HG03045 (cell line): ENCODE measurements around the gene FASLG.
"Not testable (repeated sequence)": the region's sequence is repeated elsewhere in the genome, so short reads cannot be mapped to it uniquely, and the experiment has no call there.

Source experiments
- ATAC-seq: cut with Tn5 transposase; IDR thresholded peaks from one replicate; pipeline ENCODE4 v1.9.1; 2021; ENCODE audit warnings: mild to moderate bottlenecking, moderate library complexity; ENCODE audit not compliant: unreplicated experiment

The FASLG gene

DNA sequence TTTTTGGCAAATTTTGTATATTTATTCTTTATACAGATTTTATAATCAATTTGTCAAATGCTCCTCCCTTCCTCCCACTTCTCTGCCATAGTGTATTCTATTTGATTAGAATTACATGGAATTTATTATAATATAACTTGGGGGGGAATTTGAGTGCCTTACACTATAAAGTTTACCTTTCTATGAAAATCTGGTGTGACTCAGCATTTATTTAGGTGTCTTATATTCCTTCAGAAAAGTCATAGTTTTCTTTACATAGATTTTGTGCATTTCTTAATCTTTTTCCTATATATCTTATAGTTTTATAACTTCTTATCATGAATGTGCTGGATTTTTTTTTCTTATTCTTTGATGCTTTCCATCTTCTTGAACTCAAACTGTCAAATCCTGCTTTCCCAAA, 21.3 kb downstream of the FASLG start:
- no peak for ATAC-seq

DNA sequence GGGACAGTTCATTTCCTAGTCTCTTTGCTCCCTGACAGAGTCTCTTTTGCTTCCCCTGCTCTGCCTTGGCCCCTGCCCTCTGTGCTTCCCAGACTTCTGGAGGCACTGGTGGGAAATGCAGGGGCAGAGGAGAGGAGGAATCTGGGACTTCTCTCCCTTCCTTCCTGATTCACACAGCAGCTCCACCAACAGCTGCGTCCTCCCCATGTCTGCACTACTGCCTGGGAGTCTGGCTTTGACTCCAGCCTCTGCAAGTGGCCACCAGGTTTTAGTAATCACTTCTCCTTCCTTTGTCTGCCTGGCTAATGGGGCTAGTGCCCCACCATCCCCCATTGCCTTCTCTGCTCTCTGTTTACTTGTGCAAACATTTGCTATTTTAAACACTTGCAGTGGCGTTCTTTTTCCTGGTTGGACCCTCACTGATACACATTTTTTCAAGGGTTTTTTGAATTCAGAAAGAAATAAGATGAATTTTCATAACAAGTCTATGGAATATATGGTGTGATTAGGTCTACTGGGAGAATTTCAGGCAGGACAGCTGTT, 21.9 kb downstream of the FASLG start:
- no peak for ATAC-seq

DNA sequence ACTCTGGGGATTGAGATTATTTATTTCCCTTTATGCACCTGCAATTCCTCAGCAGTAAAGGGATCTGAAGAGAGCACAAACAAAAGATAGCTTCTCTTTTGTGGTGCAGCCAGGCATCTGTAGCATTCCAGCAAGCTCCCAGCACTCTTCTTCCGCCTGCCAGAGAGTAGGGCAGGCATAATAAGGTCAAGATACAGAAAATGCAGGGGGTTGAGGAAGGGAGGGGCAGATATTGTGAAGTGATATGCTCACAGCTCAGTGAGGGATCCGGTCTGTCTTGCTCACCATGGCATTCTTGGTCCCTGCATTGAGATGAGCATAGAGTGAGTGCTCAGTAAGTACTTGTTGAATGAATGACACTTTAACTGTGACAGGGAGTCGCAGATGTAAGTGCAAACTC, 23.9 kb downstream of the FASLG start:
- no peak for ATAC-seq

DNA sequence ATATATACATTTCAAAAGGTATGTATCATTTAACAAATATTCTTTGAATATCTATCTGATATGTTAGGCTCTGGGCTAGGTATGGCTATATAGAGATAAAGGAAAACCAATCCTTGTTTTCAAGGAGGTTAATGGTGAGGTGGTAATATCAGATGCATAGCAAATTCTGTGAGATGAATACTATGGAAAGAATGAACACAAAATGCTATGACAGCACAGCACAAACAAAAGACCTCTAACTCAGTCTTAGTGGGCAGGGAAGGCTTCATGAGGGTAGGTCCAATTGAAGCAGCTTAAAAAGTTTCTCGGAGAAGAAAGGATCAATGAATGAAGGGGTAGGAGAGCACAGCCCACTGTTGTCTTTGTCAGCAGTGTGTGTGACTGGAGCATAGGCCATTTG, 27.2 kb downstream of the FASLG start:
- no peak for ATAC-seq

DNA sequence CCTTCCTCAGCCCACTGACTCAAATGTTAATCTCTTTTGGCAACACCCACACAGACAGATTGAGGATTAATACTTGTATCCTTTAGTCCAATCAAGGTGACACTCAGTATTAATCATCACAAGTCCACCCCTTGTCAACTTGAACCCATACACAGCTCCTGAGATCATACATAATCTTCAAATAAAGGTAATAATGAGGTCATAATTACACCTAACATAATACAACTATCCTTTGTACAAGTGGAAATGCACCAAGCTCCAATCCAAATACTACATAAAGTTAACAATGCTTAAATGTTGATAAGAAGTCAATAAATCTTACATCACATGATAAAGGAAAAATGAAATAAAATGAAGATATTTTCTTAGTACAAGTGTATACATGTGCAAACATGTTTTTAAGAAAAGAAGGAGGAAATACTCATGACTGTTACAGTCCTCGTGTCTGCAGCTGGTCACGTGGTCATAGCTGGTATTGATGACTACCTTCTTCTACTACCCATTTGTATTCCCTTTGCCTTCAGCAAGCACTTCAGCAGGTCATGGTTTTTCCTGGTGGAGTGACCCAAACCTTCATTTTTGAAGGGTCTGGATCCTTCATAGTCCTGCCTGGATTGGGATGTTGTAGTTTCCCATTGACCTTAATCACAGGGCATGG, 29.7 kb downstream of the FASLG start:
- ATAC-seq: not testable (repeated sequence)

DNA sequence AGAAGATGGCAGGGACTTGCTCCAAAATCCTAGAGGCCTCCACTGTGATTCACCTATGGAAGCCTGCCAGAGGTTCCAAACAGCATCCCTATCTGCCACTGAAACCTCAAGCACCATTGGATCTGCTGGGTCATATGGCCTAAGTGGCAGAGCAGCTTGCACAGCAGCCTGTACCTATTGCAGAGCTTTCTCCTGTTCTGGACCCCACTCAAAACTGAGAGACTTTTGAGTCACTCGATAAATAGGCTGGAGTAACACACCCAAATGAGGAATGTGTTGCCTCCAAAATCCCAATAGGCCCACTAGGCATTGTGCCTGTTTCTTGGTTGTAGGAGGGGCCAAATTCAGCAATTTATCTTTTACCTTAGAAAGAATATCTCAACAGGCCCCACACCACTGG, 32.0 kb downstream of the FASLG start:
- not testable (repeated sequence) for ATAC-seq

DNA sequence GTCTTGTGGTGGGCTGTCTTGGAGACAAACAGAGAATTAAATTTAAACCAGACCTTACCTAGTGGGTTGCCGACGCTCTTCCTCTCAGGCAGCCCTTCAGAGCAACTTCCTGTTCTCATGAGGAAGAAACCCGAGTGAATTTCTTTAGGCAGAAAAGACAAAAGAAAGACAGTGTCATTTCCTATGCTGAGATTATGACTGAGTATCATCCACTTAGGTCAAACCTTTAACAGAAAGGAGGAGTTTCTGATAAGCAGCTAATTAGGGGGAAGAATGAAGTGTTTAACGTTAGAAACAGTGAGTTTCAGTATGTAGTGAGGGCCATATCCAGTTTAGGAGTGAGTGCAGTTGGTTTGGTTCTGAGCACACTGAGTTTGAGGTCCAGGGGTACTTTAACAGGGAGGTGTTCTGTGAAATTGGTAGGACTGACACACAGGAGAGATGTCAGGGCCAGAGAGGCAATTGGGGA, 38.7 kb downstream of the FASLG start:
- ATAC-seq: no peak

DNA sequence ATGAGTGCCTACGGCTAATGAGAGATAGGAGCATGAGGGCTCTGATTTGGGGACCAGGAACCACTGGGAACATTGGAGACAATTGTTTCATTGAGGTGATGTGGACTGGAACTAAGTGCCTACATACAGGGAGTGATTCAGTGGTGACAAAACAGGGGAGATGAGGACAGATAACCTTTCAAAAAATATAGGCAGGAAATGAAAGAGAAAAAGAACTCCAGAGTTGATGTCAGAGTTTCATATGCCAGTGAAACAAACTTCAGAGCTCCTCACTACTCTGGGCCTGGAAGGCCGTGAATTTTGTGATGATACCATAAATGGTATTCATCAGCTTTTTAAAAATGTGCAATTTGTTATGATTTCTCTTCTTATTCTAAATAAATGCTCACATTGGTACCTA, 39.3 kb downstream of the FASLG start:
- ATAC-seq: no peak

DNA sequence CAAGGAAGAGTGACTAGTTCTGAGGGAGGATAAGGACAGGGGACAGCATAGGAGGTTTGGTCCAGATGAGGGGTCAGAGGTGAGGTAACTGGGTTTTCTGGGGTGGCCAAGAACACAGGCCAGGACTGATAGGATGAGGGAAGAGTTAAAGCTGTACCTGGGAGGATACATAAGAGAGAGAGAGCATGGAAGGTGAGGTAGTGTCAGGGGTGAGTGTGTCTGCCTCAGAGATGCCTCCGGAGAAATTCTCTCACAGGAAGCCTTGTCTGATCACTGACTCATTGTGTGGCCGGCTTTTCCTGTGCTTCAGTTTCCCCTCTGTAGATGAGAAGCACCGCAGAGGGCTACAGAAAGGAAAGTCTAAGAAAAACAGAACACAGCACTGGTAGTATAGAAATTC, 40.2 kb downstream of the FASLG start:
- ATAC-seq: no peak

DNA sequence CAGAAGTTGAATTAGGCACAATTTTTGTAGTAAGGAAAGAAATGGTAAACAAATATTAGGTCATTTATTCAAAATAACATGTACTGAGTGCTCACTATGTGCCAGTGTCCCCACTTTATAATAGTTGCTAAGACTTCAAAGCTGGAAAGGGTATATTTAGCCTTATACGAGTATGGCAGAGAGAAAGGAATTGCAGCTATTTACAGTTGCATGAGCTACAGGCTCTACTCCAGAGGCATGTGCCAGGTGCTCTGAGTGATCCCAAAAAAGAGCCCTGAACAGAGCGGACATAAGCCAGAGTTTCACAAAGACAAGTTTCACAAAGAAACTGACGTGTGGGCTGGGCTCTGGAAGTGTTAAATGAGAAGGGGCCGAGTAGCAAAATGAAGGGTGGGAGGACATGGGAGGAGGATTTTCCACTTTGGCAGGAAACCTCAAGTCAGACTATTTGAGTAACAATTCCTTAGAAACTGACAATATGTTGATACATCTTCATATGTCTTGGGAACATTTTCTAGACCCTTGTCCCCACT, 40.9 kb downstream of the FASLG start:
- no peak for ATAC-seq

DNA sequence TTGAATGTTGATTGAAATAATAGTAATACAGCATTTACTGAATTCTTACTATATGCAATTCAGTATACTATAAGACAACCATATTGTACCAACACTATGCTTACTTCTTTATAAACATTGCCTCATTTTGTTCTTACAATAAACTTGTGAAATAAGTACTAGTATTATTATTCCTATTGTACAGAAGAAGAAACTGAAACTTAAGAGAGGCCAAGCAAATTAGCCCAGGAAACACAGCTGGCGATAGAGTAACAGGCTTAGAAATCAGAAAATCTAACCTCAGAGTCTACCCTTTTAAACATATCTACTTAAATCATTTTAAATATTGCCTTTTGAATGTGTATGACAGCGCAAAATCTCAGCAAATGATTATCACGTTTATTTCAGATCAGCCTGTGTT, 41.7 kb downstream of the FASLG start:
- no peak for ATAC-seq

DNA sequence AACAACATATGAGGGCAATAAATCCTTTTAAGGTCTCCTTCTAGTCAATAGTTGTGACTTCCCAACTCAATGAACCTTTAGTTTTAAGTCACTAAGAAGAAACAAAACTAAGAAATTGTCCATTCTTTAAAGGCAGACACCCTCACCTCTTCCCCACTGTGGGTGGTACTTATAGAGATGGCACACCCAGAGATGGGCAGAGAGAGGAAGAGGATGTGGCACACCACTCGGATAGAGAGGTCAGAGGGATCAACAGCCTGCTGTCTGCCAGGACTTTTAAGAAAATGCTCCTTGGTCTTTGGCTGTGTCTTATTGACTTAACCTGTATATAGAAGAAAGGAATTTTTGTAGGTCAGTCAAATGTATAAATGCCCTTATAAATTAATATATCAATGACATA, 45.1 kb downstream of the FASLG start:
- no peak for ATAC-seq

DNA sequence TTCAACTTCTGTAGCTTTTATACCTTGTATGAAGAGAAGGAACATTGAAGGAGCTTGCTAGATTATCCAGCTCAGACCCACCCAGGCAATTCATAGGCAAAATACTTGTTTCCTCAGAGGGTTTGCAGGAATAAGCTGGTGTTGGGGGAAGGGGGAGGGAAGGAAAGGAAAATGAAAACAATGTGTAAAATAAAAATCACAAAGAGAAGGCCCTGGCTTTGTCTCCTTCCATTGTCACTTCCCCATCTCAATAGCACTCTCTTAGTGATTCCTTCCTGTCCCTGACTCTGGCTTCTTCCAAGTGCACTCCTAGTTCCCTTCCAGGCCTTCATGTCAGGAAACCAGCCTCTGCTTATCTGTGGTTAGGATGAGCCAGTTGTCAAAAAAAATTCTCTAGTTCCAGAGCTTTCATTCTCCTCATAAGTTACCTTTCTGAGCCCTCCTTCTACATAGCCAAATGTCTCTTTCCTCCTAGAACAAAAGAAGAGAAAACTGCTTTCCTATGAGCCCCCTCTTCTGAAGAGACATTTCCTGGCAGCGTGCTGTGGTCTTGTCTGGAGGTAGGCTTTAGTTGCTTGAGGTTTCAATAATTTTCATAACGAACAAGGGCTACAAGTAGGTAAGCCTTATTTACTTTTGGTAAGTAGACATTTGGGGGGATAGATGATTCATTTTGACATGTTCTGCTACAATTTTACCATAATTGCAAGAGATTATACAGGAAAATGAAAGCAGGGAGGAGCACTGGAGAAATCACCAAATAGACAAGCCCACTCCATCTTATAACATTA, 45.7 kb downstream of the FASLG start:
- ATAC-seq: no peak

DNA sequence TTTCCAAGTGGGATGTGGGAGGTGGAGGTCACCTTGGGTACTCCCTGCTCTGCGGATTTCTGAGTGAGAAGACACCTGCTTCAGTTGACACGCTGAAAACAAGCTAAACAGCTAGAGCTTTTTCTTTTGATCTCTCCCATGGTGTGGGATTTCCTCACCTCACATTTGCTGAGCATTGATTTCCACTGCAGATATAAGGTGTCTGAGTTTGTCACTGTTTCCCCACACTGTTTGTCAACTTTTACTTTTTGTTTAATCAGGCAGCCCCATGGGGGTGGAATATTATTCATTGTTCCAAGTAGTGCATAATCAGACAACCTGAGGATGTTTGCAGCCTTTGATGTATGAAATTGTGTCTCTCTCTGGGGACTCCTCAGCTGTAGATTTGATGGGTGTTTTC, 49.5 kb downstream of the FASLG start:
- ATAC-seq: no peak

DNA sequence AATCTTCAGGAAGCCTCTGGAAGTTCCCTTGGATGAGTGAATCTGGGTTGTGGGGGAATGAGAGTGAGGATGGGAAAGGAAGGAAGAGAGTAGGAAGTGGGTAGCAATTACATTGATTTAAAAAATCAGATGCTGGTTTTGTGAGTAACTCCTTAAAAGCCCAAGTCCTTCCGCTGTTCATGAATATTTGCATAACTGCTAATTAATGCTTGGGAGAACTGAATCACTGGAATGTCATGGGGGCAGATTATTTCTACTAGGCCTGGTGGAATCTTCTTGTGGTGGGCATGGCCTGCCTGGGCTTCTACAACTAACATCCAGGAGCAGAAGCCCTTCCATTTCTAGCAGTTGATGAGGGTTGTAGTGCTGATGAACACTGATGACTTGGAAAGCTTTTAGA, 52.7 kb downstream of the FASLG start:
- no peak for ATAC-seq

DNA sequence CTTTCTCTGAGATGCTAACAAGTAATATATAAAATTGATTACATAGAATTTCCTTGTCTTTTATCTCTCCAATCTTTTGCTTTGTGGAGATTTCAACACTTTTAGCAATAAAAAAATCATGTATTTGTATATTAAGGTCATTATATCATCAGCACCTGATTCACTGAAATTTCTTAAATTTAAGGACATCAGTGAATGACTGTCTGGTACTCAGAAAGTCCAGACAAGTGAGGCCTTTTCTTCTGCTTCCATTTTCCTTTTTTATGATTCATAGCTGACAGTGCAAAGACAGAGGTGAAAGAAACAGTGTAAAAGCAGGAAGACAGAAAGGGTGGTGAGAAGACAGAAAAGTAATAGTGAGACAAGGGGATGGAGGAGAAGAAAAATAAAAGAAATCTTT, 54.6 kb downstream of the FASLG start:
- ATAC-seq: no peak
